Activated CD8-positive, alpha-beta memory T cell treated with anti-CD3 and anti-CD28 coated beads for 36 hours (primary cell): Measurements from ENCODE around the gene SHH. TPM values are rescaled to one million over a fixed set of nuclear protein-coding genes. Genes with fewer than 3 reads are reported as not detected.
"Not testable (repeated sequence)": the region's sequence is repeated elsewhere in the genome, so short reads cannot be mapped to it uniquely, and the experiment has no call there.

ENCODE experiments used
- CTCF ChIA-PET: fragments of 350-600 bp; sonication (Branson Sonifier 250); formaldehyde crosslinking; loops from one replicate; lab custom pipeline; 2021; ENCODE audit warnings: antibody characterized with exemption; lab: Charles Lee
- POLR2A ChIA-PET: fragments of 350-600 bp; sonication (Branson Sonifier 250); formaldehyde crosslinking; loops from one replicate; lab custom pipeline; 2021; ENCODE audit warnings: antibody characterized with exemption; lab: Charles Lee
- total RNA-seq, 2 experiments: library from RNA; stranded (reverse); gene quantifications; one replicate each; pipeline ENCODE4 v1.2.3, GENCODE V29; 2021

Gene SHH
- total RNA-seq, 2 experiments from 2014 or later = not detected

DNA sequence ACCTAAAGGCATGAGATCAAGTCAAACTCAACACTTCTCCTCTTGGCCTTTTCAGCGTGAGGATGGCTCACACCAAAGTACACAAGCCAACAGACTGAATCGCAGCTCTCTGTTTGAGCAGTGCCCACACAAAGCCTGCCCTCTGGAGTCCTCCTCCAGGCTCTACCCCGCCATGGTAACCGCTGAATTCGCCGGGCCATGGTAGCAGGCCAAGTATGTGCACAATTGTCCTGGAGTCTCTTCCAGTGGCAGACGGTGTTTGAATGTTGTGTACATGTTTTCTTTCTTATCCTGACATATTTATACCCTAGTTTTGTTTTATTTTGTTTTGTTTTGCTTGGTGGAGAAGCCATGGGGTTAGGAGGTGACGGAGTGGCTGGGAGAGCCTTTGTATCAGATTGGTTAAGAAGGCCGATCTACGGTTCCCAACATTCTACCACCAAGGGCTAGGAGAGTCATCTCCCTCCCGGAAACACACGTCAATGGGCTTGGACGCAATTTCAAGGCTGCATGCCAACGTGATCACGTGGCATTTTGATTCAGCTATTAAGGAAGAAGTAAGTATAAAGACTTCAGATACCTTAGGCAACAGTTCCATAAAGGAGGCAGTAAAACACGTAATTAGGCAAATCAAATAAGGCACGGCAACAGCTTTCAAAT lies 12.1 kb upstream of the SHH start:
- POLR2A ChIA-PET = no interaction called here
- CTCF ChIA-PET = no interaction called here

DNA sequence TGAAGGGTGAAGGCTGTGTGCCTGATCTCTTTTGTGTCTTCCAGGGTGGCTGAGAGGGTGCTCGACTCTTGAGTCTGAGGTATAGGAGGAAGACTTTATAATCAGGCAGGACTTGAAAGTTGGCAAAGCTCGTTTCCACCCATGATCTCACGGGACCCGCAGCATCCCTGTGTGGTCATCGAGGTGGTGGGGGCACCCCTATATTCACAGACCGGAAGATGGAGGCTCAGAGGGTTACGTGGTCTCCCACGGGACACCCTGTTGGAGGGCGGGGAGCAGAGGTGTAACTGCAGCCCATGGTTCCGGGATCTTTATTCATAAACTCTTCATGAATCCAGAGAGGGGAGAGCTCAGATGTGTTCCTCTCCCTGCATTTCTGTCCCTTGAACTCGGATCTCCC lies 9.6 kb upstream of the SHH start:
- CTCF ChIA-PET = no interaction called here
- POLR2A ChIA-PET = no interaction called here

DNA sequence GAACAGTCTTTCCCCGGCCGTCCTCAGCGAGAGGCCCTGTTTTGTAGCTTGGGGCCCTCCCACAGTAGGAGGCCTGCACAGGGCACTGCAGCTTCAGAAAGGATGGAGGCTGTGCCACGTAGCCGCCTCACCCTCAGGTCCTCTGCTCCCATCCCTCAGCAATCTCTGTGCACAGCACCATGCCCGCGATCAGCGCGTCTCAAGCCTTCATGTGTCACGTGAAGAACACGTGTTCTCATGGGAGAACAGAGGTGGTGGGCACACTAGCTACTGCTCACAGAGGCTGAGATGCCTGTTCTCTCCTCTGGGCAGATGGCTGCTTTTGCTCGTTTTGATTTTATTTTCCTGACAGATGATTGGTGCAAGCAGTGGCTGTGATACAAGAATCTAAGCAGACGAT lies 8.5 kb upstream of the SHH start:
- ChIA-PET POLR2A (no interaction called here), CTCF (no interaction called here)

DNA sequence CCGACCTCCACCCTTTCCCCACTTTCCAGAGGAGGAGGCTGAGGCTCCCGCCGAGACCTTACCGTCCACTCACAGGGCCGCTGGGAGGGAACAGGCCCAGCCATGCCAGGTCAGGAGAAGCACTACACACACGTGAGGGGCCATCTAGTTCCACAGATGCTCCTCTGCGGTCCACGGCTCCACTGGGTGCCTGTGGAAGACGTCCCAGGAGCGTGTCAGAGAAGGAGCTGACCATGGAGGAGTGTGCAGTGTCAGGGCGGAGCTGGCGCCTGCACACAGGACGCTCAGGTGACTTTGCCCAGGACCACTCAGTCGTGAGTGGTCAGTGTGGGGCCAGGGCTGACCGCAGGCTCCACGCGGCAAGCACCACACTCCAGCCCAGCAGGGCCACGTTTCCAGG lies 8.0 kb upstream of the SHH start:
- ChIA-PET CTCF (no interaction called here), POLR2A (no interaction called here)

DNA sequence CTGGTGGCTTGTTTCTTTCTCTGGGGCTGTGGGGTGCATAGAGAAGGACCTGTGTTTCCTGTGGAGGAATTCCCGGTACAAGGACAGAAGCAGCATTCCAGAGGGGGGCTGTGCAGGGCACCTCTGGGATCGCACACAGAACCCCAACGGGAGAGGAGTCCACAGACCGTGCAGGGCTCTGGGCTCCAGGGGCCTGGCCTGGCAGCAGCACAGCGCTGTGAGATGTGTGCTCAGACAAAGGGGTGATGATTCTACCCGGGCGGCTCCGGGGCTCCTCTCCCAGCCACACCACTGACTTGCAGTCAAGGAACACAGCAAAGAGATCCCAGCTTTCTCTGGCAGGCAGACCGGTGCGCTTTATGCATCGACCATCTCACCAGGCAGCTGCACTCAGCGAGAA lies 6.9 kb upstream of the SHH start:
- ChIA-PET CTCF (no interaction called here), POLR2A (no interaction called here)

DNA sequence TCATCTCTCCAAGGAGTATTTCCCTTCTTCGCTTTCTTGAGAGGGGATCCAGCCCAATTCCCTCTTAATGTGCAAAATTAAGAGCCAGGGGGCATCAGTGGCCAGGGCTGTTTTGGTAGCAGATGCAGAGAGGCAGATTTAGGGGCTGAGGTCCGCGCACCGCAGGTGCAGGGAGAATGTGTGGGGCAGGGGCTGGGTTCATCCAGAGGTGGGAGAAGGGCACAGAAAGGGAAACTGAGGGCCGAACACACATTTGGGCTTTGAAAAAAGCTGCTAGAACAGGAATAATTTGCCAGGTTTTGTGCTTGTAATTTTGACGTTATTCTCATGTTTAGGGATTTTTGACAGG lies 6.5 kb upstream of the SHH start:
- POLR2A ChIA-PET = no interaction called here

DNA sequence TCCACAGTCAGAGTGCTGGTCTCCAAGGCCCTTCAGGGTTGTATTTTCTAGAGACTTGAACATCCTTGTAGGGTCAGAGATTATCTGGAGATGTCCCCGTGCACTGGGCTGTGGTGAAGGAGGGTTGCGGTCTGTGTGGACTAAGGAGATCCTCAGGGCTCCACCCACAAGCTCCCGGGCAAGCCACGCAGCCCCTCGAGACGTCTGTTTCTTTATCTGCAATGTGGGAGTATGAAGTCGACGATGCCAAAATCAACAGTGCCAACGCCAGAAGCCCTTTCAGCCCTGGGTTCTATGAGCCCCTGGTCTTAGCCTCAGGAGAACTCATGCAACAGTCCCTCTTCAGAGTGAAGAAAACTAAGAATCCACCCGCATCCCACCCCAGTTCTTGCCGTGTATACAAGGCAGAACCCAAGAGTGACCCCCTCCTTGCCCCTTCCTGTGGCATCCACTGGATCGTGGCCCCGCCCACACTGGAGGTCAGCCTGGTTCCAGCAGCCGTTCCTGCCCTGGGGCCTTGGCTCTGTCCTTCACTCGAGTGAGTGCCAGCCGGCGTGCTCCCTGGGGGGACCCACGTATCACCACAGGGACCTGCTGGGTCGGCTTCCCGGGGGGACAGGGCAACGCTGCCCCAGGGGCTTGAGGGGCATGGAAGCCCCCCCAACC lies 6.0 kb upstream of the SHH start:
- ChIA-PET CTCF (no interaction called here), POLR2A (no interaction called here)

More for the DNA sequence above, 6.5 kb upstream of the SHH start:
- CTCF ChIA-PET = no interaction called here

DNA sequence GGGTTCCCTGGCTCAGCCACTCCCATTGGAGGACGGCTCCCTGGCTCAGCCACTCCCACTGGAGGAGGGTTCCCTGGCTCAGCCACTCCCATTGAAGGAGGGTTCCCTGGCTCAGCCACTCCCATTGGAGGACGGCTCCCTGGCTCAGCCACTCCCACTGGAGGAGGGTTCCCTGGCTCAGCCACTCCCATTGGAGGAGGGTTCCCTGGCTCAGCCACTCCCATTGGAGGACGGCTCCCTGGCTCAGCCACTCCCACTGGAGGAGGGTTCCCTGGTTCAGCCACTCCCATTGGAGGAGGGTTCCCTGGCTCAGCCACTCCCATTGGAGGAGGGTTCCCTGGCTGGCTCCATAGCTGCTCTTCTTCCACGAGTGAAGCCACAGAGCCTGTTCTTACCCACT lies 5.3 kb upstream of the SHH start:
- CTCF ChIA-PET, POLR2A ChIA-PET: not testable (repeated sequence)

DNA sequence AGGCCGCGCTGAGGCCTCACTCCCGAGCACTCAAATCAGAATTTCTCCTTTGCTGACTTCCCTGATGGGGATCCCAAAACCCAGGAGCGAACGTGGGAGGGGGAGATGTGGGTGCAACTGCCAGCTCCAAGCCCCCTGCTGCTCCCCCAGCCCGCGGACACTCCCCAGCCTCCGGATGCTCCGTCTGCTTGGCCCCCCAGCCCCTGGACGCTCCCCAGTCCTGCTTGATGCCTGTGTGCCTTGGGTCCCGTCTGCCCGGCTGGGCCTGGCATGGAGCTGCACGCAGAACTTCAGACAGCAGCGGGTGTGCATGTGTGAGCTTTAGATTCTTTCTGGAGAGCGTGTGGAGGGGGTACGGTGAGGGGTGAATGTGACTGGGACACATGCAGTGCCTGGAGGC lies 4.7 kb upstream of the SHH start:
- POLR2A ChIA-PET = no interaction called here
- CTCF ChIA-PET = interaction anchor here (0.6 kb wide), 1 partner anchor 153 kb away, joined by 4 read pairs; no protein-coding TSS in a partner anchor

DNA sequence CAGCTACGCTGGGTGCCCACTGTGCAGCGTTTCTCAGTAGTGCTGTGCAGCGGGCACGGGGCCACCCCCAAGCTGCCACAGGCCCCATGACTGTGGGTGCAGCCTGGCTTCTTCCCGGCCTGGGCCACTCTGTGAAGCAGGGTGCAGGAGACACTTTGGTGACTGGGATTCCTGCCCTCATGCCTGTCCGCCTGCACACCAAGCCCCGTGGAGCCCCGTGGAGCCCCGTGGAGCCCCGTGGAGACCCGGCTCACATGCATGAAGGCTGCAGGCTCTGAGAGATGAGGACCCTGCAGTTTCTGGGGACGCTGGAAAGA lies 3.9 kb upstream of the SHH start:
- ChIA-PET CTCF (no interaction called here), POLR2A (no interaction called here)

DNA sequence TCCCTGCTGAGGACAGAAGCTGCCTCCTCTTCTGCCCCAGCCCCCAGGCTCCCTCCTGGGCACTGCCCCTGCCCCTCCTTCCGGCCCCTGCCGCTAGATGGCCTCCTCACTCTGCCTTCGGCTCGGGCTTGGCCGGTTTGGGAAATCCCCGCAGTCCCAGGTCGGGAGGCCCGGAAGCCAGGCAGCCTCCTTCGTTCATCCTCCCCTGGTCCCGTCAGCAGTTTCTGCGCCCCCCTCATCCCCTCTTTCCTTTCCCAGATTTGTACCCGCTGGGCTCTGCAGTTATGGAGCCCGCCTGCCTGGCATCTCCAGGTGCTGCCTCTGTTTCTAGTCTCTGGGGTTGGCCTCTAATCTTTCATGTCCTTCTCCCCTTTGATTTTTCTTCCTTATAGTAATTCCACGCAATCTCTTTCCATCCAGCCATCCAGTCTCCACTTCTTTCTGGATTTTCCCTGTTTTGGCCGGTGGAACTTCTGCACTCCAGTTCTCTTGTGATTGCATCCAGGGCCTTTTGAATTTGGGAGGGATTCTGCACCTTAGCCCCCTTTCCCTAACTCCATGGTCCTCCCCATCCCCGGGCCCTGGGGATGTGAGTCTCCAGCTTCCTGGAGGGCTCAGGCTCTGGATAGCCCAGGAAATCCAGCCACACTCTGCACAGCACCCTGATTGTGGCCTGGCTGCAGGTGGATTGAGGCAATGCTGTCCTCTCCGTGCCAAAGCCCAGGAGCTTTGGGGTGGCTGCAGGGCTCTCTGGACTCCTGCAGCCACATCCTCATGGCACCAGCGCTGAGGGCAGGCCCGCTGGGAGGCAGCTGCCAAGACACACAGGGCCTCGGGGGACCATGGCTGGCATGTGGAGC lies 3.3 kb upstream of the SHH start:
- POLR2A ChIA-PET = interaction anchor here (0.6 kb wide), 1 partner anchor 37 kb away, joined by 3 read pairs; no protein-coding TSS in a partner anchor
- CTCF ChIA-PET = interaction anchor here (0.7 kb wide), 1 partner anchor 18 kb away, joined by 3 read pairs; no protein-coding TSS in a partner anchor

DNA sequence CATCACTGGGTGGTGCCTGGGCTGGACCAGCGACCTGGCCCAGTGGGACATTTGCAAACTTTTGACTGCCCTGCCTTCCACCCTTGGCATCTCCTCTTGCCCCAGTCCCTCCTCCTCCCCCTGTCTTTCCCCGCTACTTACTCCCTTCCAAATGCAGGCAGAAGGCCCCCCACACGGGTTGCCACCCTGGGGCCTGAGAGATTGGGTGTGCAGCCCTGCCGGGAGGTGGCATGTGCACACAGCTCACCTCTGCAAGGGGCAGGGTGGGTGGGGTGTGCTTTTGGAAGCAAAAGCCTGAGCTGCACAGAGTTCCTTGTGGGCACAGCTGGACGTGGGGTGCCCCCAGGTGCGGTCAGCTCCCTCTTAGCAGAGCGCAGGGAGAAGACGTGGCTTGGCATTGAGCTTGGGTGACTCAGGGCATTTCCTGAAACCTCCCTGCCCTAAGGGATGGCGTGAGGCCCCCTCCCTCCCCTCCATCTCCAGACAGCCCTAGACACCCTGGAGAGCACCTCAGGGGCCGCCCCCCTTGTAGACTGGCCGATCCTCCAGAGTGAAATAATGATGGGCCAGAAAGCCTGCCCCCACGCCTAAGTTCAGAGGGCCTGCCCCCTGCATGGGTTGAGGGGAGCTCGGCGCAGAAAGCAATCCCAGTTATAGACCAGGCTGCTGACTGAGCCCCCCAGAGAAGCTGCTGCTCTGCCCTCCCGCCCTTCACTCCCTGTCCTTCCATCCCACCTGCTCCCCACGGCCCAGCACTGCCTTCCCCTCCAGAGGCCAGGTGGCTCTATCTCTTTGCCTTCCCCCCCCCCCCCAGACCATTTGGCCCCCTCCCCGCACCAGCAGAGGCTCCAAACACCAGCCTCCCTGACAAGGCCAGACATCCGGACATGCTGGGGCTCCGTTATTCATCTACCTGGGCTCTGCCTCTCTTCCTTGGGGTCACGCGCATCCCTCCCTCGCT lies 2.3 kb upstream of the SHH start:
- CTCF ChIA-PET = interaction anchor here (0.7 kb wide), 1 partner anchor 17 kb away, joined by 3 read pairs; no protein-coding TSS in a partner anchor

DNA sequence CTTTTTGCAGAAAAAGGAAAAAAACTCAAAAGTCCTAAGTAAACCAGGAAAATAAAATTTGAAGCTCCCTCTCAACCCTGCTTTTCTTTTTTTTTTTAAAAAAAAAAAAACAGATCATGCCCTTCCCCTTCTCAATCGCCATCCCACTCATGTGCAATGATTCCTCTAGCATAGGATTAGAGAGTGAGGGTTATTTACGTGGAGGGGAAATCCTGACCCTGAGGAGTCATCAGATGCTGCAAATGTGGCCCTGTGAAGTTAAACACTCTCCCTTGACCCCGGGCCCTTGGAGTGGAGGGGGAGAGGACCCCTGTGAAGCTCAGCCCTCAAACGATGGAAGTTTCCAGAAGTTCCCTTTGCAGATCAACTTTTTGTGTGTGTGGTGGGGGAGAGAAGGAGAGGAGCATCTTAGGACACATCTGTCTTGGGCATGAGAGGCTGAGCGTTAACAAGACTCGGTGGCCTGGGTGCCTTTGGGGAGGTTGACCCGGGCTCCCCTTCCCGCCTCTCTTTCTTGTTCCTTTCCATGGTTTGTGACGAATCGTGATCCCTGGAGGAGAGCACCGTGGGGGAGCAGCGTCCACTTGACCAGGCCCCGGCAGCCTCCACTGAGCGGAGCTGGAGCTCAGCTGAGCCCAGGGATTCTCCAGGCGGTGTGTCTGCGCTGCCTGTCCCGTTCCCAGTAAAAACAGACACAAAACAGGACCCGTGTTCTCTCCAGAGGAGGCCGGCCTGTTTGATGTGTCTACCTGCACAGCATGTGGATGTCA lies 1.5 kb upstream of the SHH start:
- POLR2A ChIA-PET = interaction anchor here (0.6 kb wide), 1 partner anchor 827 kb away, joined by 5 read pairs; the partner anchor contains the start of gene RNF32
- CTCF ChIA-PET = interaction anchor here (0.6 kb wide), 1 partner anchor 103 kb away, joined by 3 read pairs; no protein-coding TSS in a partner anchor

More for the DNA sequence above, 2.3 kb upstream of the SHH start:
- POLR2A ChIA-PET = no interaction called here

DNA sequence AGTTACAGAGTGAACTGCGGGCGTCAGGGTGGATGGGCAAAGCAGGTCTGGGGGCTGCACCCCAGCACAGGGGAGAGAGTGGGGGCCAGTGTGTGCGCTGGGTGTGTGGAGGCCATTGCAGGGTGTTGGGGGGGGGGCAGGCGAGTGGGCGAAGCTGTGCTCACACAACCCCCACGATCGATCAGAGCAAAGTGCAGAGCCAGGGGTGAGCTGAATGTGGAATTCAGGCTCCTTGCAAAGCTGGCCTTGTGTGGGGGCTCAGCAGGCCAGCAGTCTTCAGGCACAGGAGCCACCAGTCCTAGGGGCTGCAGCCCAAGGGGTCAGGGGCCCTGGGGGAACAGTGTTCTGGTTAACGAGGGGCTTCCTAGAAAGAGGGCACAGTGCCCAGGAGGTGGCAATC lies 862 bp upstream of the SHH start:
- ChIA-PET CTCF (interaction anchor here (0.6 kb wide), 1 partner anchor 103 kb away, joined by 3 read pairs; no protein-coding TSS in a partner anchor), POLR2A (interaction anchor here (0.6 kb wide), 1 partner anchor 828 kb away, joined by 5 read pairs; the partner anchor contains the start of gene RNF32)

DNA sequence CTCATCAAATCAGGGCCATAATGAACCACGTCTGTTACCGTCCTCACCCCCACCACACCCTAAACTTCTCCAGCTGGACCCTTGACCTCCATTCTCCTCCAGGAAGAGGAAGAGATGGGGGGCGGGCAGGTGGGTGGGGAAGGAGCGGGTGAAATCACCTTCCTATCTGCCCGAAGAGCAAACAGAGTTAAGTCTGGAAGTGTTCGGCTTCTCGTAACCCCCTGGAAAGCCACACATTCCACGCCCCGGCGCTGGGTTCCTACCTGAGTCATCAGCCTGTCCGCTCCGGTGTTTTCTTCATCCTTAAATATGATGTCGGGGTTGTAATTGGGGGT lies 736 bp downstream of the SHH start:
- CTCF ChIA-PET = no interaction called here
- POLR2A ChIA-PET = no interaction called here

DNA sequence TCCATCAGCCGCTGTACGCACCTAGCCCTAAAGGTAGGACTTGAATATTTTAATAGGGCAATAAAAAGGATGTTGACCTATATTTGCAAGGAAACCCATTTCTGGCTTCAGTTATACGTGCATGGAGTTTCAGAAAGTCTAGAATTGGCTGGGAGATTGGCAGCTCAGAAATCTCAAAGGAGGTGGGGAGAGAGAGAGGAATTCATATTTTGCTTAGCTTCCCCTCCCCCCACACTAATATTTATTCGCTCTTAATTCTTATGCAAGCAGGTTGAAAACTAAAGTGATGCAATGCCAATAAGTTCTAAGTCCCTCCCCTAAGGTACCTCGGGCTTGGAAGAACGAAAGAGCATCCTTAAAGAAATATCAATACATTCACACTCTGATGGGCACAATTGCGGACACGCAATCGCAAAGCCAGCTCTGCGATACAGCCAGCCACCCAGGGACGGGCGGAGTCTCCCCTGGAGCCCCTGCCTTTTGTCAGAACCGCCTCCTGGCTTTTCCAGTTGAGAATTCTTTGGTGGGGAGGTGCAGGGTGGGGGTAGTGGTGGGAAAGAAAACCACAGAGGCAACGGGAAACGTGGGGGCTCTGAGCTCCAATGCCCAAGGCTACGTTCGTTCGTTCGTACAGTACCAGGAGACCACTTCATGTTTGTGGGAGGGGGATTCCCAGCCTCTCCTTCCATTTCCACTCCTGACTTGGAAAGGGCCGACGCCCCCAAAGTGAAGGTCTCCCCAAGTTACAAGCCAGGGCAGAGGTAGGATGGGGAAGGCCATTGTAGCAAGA lies 1.3 kb downstream of the SHH start:
- ChIA-PET CTCF (no interaction called here), POLR2A (no interaction called here)

DNA sequence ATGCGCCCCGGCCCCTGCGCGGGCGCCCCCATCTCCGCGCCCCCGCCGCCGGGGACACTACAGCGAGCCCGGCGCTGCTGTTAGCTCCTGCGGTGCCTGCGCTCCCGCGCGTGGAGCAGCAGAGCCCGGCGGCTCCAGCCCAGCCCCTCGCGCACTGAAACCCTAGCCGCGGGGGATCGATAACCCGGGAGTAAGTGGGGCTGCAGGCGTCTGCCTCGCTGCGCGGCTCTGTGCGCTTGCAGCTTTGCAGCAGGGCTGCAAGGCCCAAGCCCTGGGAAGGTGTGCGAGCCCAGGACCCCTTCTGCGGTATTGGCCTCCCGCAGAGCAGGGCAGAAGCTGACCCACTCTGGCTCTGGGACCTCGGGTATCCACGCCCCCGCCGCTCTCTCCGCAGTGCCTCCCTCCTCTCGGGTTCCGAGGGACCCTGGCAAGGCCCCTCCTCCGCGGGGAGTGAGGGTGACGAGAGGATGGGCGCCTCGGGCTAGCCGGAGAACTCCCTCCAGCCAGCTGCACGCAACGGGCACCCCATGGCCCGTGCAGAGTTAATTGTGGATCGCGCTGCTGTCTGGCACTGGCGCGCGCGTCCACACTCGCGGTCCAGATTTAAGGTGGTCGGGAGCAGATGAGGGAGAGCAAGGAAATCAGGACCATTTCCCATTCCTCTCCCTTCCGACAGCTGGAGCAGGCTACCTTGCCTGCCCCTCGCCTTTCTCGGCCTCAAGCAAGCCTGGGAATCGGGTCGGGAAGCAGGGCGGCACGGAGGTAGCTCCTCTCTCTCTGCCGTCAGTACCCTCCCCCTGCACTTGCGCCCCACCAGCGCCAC lies 2.1 kb downstream of the SHH start:
- ChIA-PET CTCF (no interaction called here), POLR2A (no interaction called here)
